Esophagus muscularis mucosa (tissue), 4 donors: ENCODE results near the gene RNASE12.

Source experiments
- CTCF ChIP-seq, 3 experiments: fragments of 200-600 bp in 2 of 3; fragments of 450-650 bp in 1 of 3; sonication (generic) in 2 of 3; IDR thresholded peaks; one replicate each; pipeline ENCODE4 v1.5.1; 2017 to 2019; ENCODE audit warnings: antibody characterized with exemption in 3 of 3, mild to moderate bottlenecking in 2 of 3, moderate library complexity in 1 of 3
- EP300 ChIP-seq: sonication (generic); formaldehyde crosslinking; IDR thresholded peaks from one replicate; pipeline ENCODE4 v1.6.1; 2017; ENCODE audit warnings: antibody characterized with exemption
- POLR2A ChIP-seq: fragments of 450-650 bp; IDR thresholded peaks from one replicate; pipeline ENCODE4 v1.6.1; 2017; ENCODE audit warnings: antibody characterized with exemption, moderate library complexity, mild to moderate bottlenecking, low read depth

- no peak for TF ChIP-seq POLR2A
- TF ChIP-seq EP300, result no peak
- no peak for TF ChIP-seq CTCF (IDR thresholded peaks at IDR 0.05)
Measured at GRCh38 chr14:20591235-20591634, at the start of gene RNASE12.
